Panc1 (cell line): ENCODE measurements around the gene DENND6A. TPM values are rescaled to one million over a fixed set of nuclear protein-coding genes. Genes with fewer than 3 reads are reported as not detected.

Experiments used
- ATAC-seq: fragments of 200-7000 bp; cut with Tn5 transposase; 2 replicates; pipeline ENCODE4 v1.9.1; 2020; ENCODE audit warnings: mild to moderate bottlenecking, moderate library complexity
- Bru-seq: library from RNA; stranded (reverse); fragments of 400-500 nt; gene quantifications from one replicate; lab custom pipeline; 2021; lab: Mats Ljungman, UMichigan
- BruChase-seq, 2 experiments: library from RNA; stranded (reverse); fragments of 400-500 nt; gene quantifications; one replicate each; lab custom pipeline; 2021; lab: Mats Ljungman, UMichigan
- BruUV-seq: library from RNA; stranded (reverse); fragments of 400-500 nt; replicated peaks from 2 replicates; lab custom pipeline; 2021; lab: Mats Ljungman, UMichigan
- CTCF ChIA-PET: fragments of 300-600 bp; sonication (Branson Sonifier 250); formaldehyde crosslinking; loops from one replicate; lab custom pipeline; 2022; ENCODE audit warnings: antibody characterized with exemption; lab: Charles Lee
- POLR2A ChIA-PET: fragments of 300-600 bp; sonication (Branson Sonifier 250); formaldehyde crosslinking; loops from one replicate; lab custom pipeline; 2022; ENCODE audit warnings: antibody characterized with exemption; lab: Charles Lee
- DNase-seq: peaks from one replicate; pipeline ENCODE4 v3.0.0-alpha.2; 2010; ENCODE audit warnings: low read depth, low spot score
- H3K27ac ChIP-seq: 2 replicates; pipeline ENCODE4 v1.5.1; 2011; ENCODE audit warnings: mild to moderate bottlenecking, low read length, inconsistent platforms
- H3K27me3 ChIP-seq: fragments of 200-500 bp; sonication (Bioruptor generic); 2 replicates; pipeline ENCODE4 v1.6.0; 2014; ENCODE audit warnings: low read length, inconsistent platforms; ENCODE audit not compliant: control insufficient read depth, insufficient read depth
- H3K36me3 ChIP-seq: fragments of 200-500 bp; sonication (Bioruptor generic); 2 replicates; pipeline ENCODE4 v1.5.1; 2014; ENCODE audit warnings: inconsistent platforms, mild to moderate bottlenecking, low read length, moderate library complexity; ENCODE audit not compliant: control insufficient read depth, insufficient read depth
- H3K4me1 ChIP-seq: 2 replicates; pipeline ENCODE4 v1.5.1; 2011; ENCODE audit warnings: inconsistent platforms, mild to moderate bottlenecking, low read length, moderate library complexity; ENCODE audit not compliant: control insufficient read depth, insufficient read depth
- H3K4me3 ChIP-seq, 2 experiments: 2 replicates each; pipeline ENCODE4 v1.5.1; 2011 to 2012; ENCODE audit warnings: low read depth in 2 of 2, low read length in 2 of 2, mild to moderate bottlenecking in 2 of 2, inconsistent platforms in 1 of 2, moderate library complexity in 1 of 2
- H3K9me3 ChIP-seq: fragments of 200-500 bp; sonication (Bioruptor generic); 2 replicates; pipeline ENCODE4 v1.5.1; 2014; ENCODE audit warnings: low read depth, mild to moderate bottlenecking, inconsistent platforms, low read length, moderate library complexity; ENCODE audit not compliant: control insufficient read depth, insufficient read depth
- POLR2AphosphoS5 ChIP-seq: IDR thresholded peaks from 2 replicates; pipeline ENCODE4 v1.6.1; 2012; ENCODE audit warnings: mild to moderate bottlenecking, low read depth, low read length, moderate library complexity
- SIN3A ChIP-seq: IDR thresholded peaks from 2 replicates; pipeline ENCODE4 v1.6.1; 2012; ENCODE audit warnings: low read depth, mild to moderate bottlenecking, low read length, moderate library complexity, borderline replicate concordance; ENCODE audit not compliant: insufficient read depth
- TCF7L2 ChIP-seq: IDR thresholded peaks from 2 replicates; pipeline ENCODE4 v1.6.1; 2011; ENCODE audit warnings: mild to moderate bottlenecking, low read depth, low read length, inconsistent platforms
- in situ Hi-C: cut with HindIII; loops from 2 replicates; pipeline ENCODE4 v1.10.0; 2016; ENCODE audit warnings: low sequenced_read_pairs, low pct_unique_long_range_greater_than_20kb
- intact Hi-C: fragments of 100-400 bp; cut with micrococcal nuclease; formaldehyde crosslinking; loops from one replicate; pipeline ENCODE4 v1.10.0; 2022; ENCODE audit not compliant: unreplicated experiment
- long read RNA-seq: library from polyadenylated mRNA; unstranded; transcript quantifications from one replicate; pipeline ENCODE4 v2.0.0, GENCODE V29; 2021; ENCODE audit not compliant: unreplicated experiment
- polyA plus RNA-seq: library from polyadenylated mRNA; unstranded; fragments of >200 nt; gene quantifications from one replicate; pipeline ENCODE4 v1.2.1, GENCODE V29; 2012; ENCODE audit warnings: missing spikeins; ENCODE audit not compliant: insufficient read length
- total RNA-seq: library from RNA; stranded (reverse); gene quantifications from one replicate; pipeline ENCODE4 v1.2.1, GENCODE V29; 2021; ENCODE audit not compliant: unreplicated experiment
- TF ChIP-seq, protein P1 (sequence below): fragments of 450-650 bp; IDR thresholded peaks from 2 replicates; pipeline ENCODE4 v1.5.1; 2017; ENCODE audit warnings: mild to moderate bottlenecking
- TF ChIP-seq, protein P2 (sequence below), 2 experiments: IDR thresholded peaks; 2 replicates each; pipeline ENCODE4 v1.6.1; 2011 to 2012; ENCODE audit warnings: low read depth in 2 of 2, control low read depth in 1 of 2, low read length in 1 of 2, mild to moderate bottlenecking in 1 of 2, moderate library complexity in 1 of 2; ENCODE audit not compliant: insufficient read depth in 1 of 2

The DENND6A gene, protein sequence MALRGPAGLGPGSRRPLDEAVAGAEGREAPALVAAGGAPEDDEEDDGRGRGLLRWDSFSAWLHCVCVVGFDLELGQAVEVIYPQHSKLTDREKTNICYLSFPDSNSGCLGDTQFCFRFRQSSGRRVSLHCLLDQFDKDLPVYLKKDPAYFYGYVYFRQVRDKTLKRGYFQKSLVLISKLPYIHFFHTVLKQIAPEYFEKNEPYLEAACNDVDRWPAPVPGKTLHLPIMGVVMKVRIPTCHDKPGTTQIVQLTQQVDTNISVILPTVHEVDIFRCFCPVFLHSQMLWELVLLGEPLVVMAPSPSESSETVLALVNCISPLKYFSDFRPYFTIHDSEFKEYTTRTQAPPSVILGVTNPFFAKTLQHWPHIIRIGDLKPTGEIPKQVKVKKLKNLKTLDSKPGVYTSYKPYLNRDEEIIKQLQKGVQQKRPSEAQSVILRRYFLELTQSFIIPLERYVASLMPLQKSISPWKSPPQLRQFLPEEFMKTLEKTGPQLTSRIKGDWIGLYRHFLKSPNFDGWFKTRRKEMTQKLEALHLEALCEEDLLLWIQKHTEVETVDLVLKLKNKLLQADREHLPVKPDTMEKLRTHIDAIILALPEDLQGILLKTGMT
- total RNA-seq: 18.1 TPM
- polyA plus RNA-seq: 5.7 TPM
- Bru-seq, nascent RNA: percentile 77 among the genes with signal in this experiment
- BruChase-seq, experiment 1, labeled RNA remaining after a 2-hour chase: percentile 77 among the genes with signal in this experiment
- percentile 77 among the genes with signal in this experiment for BruChase-seq, experiment 2, labeled RNA remaining after a 6-hour chase
- long read RNA-seq, partial matches to known transcripts: 0 of 11 reads
- long read RNA-seq, other reads (novel, unspliced or antisense): 11 of 11 reads

DNA sequence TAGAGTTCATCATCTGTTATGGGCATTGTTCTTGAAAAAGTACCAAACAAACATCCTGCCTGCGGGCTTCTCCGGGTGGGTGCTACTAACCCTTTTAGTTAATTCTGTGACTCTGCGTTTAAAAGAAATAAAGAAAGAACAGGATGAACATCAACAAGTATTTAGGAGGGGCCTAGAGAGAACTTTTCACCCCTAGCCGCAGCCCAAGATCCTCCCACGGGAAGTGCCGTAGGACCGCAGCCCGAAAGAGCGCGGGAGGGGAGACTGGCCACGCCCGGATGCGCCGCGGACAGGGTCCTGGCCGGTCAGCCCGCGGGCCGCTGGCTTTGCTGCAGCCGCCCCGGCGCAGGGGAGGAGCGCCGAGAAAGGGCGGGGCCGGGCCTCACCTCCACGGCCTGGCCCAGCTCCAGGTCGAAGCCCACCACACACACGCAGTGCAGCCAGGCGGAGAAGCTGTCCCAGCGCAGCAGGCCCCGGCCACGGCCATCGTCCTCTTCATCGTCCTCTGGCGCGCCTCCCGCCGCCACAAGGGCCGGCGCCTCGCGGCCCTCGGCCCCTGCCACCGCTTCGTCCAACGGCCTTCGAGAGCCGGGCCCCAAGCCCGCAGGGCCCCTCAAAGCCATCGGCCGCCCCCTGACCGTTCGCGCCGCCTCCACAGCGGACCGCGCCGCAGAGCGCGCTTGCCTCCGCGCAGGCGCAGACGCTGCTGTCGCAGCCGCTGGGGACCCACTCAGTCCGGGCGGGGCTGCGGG lies at the start of gene DENND6A:
Gene DENND6A (minus strand): TSS at position 682 of the 752 bp plus-strand sequence. CDS start 59 bp downstream, at position 623.
- Histone ChIP-seq H3K4me3 (peak within 1 kb of the TSS; percentile 76 to 91), H3K27ac (peak within 1 kb of the TSS; percentile 87), H3K4me1 (no peaks in the 10 kb centered on the region; the same call in 1 of the 2 replicates), H3K36me3 (no peaks in the 10 kb centered on the region), H3K27me3 (no peaks in the 10 kb centered on the region), H3K9me3 (no peaks in the 10 kb centered on the region)
- DNase-seq: no peak
- intact Hi-C loops (loop anchor here (2.0 kb wide), 1 partner anchor 62 kb away; no protein-coding TSS in a partner anchor), in situ Hi-C loops (no loop called here)
- ChIA-PET POLR2A (no interaction called here), CTCF (no interaction called here)
- TF ChIP-seq, protein P1, sequence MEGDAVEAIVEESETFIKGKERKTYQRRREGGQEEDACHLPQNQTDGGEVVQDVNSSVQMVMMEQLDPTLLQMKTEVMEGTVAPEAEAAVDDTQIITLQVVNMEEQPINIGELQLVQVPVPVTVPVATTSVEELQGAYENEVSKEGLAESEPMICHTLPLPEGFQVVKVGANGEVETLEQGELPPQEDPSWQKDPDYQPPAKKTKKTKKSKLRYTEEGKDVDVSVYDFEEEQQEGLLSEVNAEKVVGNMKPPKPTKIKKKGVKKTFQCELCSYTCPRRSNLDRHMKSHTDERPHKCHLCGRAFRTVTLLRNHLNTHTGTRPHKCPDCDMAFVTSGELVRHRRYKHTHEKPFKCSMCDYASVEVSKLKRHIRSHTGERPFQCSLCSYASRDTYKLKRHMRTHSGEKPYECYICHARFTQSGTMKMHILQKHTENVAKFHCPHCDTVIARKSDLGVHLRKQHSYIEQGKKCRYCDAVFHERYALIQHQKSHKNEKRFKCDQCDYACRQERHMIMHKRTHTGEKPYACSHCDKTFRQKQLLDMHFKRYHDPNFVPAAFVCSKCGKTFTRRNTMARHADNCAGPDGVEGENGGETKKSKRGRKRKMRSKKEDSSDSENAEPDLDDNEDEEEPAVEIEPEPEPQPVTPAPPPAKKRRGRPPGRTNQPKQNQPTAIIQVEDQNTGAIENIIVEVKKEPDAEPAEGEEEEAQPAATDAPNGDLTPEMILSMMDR: no peak
- TF ChIP-seq, protein P2, sequence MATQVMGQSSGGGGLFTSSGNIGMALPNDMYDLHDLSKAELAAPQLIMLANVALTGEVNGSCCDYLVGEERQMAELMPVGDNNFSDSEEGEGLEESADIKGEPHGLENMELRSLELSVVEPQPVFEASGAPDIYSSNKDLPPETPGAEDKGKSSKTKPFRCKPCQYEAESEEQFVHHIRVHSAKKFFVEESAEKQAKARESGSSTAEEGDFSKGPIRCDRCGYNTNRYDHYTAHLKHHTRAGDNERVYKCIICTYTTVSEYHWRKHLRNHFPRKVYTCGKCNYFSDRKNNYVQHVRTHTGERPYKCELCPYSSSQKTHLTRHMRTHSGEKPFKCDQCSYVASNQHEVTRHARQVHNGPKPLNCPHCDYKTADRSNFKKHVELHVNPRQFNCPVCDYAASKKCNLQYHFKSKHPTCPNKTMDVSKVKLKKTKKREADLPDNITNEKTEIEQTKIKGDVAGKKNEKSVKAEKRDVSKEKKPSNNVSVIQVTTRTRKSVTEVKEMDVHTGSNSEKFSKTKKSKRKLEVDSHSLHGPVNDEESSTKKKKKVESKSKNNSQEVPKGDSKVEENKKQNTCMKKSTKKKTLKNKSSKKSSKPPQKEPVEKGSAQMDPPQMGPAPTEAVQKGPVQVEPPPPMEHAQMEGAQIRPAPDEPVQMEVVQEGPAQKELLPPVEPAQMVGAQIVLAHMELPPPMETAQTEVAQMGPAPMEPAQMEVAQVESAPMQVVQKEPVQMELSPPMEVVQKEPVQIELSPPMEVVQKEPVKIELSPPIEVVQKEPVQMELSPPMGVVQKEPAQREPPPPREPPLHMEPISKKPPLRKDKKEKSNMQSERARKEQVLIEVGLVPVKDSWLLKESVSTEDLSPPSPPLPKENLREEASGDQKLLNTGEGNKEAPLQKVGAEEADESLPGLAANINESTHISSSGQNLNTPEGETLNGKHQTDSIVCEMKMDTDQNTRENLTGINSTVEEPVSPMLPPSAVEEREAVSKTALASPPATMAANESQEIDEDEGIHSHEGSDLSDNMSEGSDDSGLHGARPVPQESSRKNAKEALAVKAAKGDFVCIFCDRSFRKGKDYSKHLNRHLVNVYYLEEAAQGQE (IDR thresholded peaks at IDR 0.05; ENCODE audit: insufficient read depth in 1 of 2, low read depth in 2 of 2, low read length in 1 of 2): no peak
- TF ChIP-seq POLR2AphosphoS5 (peak; percentile 84), SIN3A (0 out of 2 replicates have a peak, but pooled peaks have one; percentile 58), TCF7L2 (0 out of 2 replicates have a peak, but pooled peaks have one; percentile 30)
- ATAC-seq: peak; percentile 97
- no TSS peak for BruUV-seq

DNA sequence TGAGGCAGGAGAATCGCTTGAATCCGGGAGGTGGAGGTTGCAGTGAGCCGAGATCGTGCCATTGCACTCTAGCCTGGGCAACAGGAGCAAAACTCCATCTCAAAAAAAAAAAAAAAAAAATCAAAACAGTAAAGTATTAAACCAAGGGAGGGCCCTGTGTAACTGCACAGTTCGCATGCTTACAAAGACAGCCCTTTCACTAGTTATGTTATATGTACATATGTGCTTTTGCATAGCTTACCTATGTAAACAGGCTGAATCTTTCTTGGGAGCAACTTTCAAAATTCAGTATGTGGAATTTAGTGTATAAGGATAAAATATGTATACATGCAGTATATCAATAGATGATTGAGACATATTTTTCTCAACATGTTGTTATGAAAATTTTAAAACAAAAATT lies 47.1 kb upstream of the DENND6A start:
- ChIA-PET CTCF (no interaction called here), POLR2A (no interaction called here)
- DNase-seq: no peak
- TF ChIP-seq, protein P1: no peak
- no peak for TF ChIP-seq POLR2AphosphoS5
- no peak for TF ChIP-seq SIN3A
- TF ChIP-seq, protein P2 (IDR thresholded peaks at IDR 0.05; ENCODE audit: insufficient read depth in 1 of 2, low read depth in 2 of 2, low read length in 1 of 2): no peak
- TF ChIP-seq TCF7L2: no peak
- H3K4me1 ChIP-seq: no peaks in the 10 kb centered on the region
- no peaks in the 10 kb centered on the region for H3K27me3 ChIP-seq
- BruUV-seq: no TSS peak
- no peak overlapping the region for H3K27ac ChIP-seq
- no peak for ATAC-seq
- no peak overlapping the region for H3K4me3 ChIP-seq
- H3K36me3 ChIP-seq: no peaks in the 10 kb centered on the region
- H3K9me3 ChIP-seq: no peaks in the 10 kb centered on the region
- in situ Hi-C loops: no loop called here
- intact Hi-C loops: no loop called here
